NCI-H2107 (cell line): ENCODE measurements around the gene ZNF385B.
"Not testable (repeated sequence)": the region's sequence is repeated elsewhere in the genome, so short reads cannot be mapped to it uniquely, and the experiment has no call there.

Experiments
- DNase-seq: peaks from one replicate; lab custom pipeline; 2025; lab: John Stamatoyannopoulos, UW

Gene ZNF385B

DNA sequence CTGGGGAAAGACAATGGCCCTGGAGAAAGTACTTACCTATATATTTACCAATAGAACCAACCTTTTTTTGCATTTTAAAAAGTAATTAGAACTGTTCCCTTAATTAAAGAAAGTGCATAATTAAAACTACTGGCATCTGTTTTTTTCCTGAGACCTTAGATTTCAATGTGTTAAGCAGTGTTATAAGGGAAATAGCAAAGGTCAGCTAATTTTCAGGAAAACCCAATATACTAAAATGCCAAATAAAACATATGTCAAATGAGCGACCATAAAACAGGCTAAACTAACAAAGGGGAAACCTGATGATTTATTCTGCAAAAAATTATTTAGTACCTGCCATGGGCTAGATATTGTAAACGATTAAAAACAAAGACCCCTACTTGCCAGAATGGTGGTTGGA, 372.8 kb downstream of the ZNF385B start:
- DNase-seq: no peak

DNA sequence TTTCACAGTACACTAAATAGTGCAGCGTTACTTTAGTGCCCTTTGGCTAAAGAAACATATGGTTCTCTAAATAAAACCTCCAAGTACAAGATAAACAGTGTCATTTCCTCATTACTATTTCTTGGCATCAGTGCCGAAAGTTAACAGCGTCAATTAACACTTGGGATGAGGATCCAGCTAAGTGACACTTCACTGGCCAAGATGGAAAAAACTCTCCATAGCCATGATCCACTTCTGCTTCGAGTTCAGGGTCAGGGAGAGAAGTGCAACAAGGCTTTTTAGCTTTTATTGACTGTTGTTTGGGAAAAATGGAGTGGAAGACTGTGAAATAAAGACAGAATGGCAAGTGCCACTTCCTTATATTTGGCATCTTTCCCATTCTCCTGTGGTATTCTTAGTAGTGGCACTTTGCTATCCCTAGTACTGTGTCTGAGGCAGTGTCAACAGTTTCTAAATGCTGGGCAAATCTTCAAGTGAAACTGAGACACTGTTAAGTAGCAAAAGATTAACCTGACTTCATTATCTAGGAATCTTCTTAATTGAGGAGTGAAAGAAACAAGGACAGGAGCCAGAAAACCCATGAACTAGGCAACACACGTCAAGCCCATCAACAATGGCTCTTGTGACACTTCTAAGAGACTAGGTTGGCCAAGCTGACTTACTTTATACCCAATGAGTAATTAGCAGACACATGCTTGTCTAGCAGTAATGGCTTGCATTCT, 374.2 kb downstream of the ZNF385B start:
- peak; percentile 55 for DNase-seq

DNA sequence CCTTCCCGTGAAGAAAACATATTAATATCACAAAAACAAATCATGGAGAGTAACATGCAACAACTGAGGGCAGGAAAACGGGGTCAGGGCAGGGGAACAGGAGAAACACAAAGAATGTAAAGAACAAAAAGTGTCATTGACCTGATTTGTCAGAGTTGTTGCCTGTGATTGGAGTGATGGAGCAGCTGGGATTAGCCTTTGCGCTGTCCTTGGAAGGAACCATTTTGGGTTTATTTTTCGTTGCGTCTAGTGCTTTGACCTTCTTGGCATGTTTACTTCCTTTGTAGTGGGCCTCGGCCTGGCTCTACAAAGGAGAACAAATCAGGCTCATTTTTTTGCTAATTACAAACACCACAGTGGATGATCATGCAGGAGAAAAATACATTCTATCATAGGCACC, 378.3 kb downstream of the ZNF385B start:
- no peak for DNase-seq

DNA sequence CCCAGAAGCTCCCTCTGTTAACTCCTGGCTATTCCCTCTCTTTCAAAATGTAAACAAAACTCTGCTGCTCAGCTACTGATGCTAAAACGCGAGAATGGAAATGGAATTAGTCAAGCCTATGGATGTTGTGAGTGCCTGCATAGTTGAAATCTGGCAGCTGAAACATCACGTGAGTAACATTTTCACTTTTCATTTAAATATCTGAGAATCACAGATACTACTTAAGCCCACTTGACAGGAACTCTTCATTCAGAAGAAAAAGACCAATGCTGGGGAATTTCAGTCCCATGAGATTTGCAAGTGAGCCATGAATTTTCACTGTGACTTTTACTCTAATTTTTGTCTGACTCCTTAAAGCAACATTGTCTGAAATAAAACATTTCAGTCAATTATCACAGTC, 381.5 kb downstream of the ZNF385B start:
- DNase-seq: no peak

DNA sequence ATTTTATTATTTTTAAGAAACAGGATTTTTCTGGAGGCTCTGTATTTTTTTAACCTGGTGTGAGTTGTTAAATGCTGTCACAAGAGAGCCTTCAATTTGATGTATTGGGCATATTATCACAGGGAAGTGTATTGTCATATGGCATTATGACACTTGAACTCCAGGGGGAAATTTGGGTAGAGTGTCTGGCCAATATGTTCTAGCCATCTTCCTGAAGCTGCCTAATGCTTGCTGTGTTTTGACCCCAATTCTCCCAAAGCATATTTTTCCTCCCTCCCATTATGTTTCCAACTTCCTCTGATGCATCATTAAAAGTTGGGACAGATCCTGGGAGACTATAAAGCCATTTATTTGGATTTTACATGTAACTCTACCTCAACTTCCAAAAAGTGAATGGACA, 382.6 kb downstream of the ZNF385B start:
- no peak for DNase-seq

DNA sequence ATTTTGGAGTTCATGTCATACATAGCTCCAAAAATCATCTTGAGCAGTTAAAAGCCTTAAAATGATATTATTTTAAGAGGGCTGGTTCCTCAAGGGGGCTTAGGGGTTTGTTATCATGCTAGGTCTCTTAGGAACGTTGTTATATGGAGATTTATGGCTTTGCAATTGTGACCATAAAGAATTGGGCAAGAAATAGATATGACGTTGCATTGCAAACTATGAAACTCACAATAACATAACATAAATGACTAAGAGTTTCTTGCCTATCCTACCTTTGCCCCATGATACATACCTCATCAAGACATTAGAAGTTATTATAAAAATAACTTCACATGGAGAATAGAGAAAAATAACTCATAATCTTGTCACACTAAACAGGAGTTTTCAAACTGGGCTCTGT, 390.4 kb downstream of the ZNF385B start:
- DNase-seq: no peak

DNA sequence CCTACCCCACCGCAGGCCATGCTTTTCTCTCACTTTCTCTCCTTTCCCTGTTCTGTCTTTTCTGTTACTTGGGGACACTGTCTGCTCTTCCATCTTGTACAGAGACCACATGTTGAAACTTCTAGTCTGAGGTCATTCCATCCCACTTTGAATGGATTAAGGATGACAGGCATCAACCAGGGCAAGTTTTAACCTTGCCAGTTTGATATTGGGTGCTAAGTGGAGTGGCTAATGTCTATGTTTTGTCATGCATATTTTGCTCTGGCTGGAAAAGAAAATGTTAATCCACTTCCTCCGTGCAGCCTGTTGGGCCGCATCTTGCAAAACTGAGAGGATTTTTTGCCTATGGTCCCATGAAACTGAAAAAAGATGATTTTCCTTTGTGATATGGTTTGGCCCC, 391.3 kb downstream of the ZNF385B start:
- DNase-seq: no peak

DNA sequence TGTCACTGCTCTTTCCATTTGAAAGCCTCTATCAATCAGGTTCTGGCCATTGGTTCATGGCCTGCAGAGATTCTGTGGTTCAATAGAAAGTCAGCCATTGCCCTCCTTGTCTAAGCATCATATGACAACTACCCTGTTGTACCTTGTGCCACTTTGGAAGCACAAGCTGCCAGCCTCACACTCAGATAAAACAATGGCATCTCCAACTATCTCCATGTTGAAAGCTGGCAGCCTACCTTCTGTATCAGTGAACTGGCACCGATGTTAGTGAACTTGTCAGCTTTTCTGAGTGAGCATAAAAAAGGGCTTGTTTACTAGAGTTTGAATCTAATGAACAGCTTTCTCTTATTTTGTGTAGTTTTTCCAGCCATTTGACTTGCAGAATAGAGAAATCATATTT, 393.5 kb downstream of the ZNF385B start:
- DNase-seq: no peak

DNA sequence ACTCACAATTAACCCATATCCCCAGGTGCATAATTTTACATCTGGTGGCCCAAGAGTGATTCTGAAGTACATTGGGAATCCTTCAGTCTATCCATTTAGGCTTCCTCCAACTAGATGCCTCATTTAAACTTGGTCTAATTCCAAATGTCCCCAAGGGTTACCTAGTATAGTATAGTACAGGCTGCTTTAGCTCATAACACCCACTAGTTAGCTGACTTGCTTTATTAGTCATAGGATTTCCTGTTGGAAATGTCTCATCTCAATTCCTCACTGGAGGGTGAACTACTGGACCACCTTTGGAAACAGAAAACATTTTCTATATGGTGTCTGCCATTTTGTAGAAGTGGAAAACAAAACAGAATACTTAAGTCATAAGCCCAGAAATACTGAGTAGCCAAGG, 394.3 kb downstream of the ZNF385B start:
- no peak for DNase-seq

DNA sequence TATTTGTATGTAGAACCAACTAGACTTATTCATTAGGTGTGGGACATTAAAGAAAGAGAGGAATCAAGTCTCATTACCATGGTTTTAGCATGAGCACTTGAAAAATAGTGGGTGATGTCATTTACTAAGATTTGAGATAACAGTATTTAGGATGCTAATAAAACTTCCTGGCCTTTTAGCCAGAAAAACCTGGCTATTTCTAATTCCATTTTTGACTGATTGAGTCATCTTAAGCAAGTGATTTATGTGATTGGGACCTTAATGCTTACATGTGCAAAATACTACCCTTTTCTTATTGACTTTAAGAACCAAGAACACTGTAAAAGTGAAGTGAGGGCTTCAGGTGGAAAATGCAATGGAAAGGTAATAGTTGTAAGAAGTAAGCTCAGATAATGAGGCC, 400.0 kb downstream of the ZNF385B start:
- no peak for DNase-seq

DNA sequence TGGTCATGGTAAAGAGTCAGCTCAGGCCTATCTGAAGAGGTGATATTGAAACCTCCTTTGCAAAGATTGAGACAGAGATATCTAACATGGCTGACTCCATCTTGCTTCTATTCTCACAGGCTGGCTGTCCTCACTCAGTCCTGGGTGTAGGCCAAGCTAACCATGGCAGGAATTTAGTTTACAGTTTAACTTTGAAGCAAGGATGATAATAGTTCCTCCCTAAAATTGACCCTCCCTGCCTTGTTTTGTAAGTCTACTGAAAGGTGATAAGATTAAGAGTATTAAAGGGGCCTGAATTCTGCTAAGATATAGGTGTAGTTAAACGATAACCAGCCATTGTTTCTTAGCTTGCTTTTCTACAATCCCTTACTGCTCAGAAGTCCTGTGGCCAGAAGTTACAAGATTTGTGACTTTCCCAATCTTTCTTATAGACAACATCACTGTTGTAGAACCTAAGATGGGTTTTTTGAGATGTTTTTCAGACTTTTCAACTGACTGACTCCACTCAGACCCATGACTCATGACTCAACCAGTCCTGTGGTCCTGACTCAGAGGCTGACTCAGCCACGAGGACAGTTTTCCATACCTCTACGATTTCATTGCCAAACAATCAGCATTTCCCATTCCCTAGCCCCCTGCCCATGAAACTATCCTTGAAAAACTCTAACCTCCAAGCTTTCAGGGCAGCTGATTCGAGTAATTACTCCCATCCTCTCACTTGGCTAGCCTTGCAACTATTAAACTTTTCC, 401.1 kb downstream of the ZNF385B start:
- no peak for DNase-seq

DNA sequence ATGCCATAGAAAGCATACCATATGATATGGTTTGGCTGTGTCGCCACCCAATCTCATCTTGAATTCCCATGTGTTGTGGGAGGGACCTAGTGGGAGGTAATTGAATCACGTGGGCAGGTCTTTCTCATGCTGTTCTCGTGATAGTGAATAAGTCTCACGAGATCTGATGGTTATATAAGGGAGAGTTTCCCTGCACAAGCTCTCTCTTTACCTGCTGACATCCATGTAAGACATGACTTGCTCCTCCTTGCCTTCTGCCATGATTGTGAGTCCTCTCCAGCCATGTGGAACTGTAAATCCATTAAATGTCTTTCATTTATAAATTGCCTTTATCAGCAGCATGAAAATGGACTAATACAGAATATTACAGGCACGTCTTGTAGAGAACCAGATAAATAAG, 403.3 kb downstream of the ZNF385B start:
- DNase-seq: not testable (repeated sequence)

DNA sequence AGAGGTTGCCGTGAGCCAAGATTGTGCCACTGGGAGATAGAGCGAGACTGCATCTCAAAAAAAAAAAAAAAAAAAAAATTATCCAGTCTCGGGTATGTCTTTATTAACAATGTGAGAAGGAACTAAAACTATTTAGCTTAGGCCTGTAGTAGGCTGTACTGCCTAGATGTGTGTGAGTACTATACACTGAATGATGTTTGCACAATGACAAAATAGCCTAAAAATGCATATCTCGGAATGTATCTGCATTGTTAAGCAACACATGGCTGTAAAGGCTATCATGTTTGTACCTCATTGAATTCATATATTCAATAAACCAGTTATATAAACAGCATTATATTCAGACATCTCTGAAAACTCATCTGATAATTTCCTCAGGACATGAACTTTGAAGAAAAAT, 405.6 kb downstream of the ZNF385B start:
- DNase-seq: no peak

DNA sequence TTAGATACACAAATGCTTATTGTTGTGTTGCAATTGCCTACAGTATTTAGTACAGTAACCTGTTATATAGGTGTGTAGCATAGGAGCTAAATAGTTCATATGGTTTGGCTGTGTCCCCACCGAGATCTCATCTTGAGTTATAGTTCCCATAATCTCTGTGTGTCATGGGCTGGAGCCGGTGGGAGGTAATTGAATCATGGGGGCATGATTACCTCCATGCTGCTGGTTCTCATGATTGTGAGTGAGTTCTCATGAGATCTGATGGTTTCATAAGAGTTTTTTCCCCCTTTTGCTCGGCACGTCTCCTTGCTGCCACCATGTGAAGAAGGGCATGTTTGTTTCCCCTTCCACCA, 406.3 kb downstream of the ZNF385B start:
- no peak for DNase-seq

DNA sequence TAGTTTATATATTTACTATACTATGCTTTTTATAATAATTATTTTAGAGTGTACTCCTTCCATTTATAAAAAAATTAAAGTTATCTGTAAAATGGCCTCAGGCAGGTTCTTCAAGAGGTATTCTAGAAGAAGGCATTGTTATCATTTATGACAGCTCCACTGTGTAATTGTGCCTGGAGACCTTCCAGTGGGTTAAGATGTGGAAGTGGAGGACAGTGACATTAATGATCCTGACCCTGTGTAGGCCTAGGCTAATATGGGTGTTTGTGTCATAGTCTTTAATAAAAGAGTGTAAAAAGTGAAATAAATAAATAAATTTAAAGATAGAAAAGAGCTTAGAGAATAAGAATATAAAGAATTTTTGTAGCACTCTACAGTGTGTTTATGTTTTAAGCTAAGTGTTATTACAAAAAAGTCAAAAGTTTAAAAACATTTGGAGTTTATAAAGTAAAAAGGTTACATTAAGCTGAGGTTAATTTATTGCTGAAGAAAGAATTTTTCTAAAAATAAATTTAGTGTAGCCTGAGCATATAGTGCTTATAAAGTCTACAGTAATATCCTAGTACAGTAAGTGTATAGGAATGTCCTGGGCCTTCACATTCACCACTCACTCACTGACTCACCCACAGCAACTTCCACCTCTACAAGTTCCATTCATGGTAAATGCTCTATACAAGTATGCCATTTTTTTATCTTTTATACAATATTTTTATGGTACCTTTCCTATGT, 406.8 kb downstream of the ZNF385B start:
- no peak for DNase-seq

DNA sequence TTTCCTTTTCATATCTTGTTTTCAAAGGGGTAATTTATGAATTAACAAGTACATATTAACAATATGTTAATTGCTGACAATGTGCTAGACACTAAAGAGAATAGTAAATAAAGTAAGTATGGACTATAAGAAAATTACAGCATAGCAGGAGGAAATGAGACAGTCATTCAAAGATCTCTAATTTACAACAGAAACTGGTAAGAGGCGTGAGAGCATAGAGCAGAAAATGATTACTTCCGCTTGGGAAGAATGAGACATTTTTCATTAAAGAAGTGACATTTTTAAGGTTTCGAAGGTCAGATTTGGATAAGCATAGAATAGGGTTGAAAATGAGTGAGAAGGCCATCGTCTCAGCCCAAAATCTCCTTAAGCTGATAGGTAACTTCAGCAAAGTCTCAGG, 412.4 kb downstream of the ZNF385B start:
- no peak for DNase-seq

DNA sequence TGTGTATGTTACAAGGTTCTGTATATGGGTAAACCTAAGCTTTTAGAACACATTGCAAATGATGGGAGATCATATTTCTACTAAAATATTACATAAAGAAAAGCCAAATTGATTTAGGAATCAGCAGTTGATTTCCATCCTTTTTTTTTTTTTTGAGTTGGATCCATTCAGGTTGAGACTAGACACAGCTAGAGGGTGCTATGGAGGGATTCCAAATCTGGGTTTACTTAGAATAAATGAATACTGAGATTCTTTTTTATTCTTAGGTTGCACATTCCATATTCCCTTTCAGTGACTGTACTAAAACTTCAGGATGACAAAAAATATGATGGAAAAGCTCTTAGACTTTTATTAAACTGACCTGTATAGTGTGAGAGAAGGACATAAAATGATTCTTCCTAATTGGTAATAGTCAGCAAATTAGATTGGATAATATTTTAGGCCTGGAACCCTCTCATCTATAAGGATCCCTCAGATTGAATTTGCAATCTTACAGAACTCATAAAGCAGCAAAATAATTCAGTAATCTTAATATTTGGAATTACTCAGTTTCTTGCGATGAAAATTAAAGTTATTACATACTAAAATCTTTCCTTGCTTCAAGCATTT, 413.5 kb downstream of the ZNF385B start:
- DNase-seq: no peak

DNA sequence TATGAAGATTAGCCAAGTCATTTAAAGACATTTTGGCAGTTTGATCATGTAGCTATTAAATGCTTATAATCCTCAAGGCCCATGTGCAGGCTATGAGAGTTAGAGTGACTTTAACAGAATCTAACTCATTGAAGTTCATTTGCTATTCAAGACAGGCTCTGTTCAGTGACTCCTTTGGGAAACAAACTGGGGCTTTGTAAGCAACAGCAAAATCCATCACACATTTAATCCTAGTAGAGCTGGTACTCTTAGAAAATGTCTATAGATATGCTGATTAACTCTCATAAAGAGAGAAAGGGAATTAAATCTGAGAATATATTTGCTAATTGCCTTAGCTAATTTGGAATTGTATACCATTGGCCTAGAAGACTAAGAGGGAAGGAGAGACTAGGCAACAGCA, 414.0 kb downstream of the ZNF385B start:
- DNase-seq: no peak

DNA sequence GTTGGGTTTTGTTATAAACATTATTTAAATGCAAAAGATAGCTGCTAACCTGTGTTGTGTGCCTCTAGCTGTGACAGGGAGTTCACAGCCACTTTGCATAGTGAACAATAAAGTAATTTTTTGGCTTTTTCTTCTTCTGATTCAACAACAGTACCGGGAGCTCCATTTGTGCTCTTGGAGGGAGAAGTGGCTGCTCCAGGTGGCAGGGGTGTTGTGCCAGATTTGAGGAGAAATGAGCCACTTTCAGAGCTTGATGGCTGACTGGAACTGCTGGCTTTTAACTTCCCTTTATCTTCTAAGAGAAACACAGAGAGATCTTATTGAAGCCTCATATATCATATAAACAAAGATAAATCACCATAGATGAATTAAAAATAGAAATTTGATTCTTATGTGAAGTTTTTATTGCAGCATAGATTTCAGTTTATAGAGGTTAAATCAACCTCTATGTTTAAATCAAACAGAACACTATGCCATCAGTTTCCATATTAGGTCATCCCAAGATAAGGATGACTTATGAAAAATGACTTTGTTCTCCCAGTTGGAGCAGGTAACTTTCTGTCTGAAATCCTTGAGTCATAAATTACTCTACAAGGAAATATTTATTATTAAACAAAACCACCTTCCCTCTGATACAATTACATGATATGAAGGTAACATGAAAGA, 414.8 kb downstream of the ZNF385B start:
- no peak for DNase-seq

DNA sequence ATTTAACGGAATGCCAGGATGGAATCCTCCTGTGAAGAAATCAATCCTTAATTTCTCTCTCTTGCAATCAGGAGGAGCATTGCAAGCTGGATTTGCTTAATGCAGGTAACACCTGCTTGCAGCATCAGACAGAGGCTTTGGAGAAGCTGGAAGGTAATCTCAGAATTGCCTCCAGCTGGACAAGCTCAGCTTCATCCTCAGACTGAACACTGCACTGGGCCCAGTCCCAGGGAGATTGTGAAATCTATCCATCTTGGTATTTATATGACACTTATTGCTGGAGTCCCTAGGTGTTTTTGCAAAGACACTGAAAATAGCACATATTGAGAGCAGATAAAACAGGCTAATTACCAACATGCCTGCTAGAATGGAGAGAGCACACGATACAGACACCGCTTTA, 417.4 kb downstream of the ZNF385B start:
- DNase-seq: no peak

DNA sequence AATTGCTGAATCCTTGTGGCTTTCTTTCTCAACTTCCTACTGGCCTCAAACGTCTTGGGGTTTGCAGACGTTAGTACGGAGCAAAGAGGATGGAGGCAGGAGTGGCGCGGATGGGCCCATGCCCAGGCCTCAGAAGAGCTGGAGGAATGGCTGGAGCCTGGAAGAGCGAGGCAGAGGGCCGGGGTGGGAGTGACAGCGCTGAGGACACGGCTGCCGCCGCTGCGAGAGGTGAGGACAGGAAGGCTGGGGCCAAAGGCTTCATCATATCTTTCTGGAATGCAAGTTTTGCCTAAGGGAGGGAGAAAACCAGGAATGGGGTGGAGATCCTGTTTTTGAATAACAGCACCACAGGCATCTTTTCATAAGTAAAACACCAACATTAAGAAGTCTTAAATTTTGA, 418.2 kb downstream of the ZNF385B start:
- DNase-seq: no peak

DNA sequence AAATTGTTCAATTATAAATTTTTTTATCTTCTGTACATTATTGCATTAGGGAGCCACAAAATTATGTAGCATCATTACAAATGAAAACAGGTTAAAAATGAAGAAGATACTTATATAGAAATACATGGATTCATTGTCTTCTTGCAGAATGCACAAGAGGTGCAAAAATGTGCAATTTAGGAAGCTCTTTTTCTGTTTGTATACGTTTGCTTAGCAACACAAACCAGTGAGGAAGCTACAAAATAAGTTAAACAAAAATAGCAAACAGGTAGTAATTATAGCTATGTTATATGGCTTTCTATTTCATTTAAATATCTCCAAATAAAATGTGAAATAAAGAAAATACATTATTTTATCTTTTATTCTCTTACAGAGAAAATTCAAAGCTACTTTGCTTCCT, 419.2 kb downstream of the ZNF385B start:
- DNase-seq: no peak
